Breast epithelium (tissue), 3 donors: ENCODE measurements around the gene GOSR1.
"Not testable (repeated sequence)": the region's sequence is repeated elsewhere in the genome, so short reads cannot be mapped to it uniquely, and the experiment has no call there.

Source experiments
- CTCF ChIP-seq, 3 donors: fragments of 450-650 bp; IDR thresholded peaks; one replicate each; pipeline ENCODE4 v1.5.1; 2016 to 2017; ENCODE audit warnings: antibody characterized with exemption in 3 of 3, mild to moderate bottlenecking in 3 of 3, moderate library complexity in 3 of 3
- POLR2AphosphoS5 ChIP-seq, 3 donors: sonication (generic); formaldehyde crosslinking; IDR thresholded peaks; one replicate each; pipeline ENCODE4 v1.6.1; 2017; ENCODE audit warnings: antibody characterized with exemption in 3 of 3

- TF ChIP-seq CTCF, POLR2AphosphoS5 (IDR thresholded peaks at IDR 0.05): not testable (repeated sequence)
Measured at GRCh38 chr17:30563905-30564390, 86.7 kb downstream of the GOSR1 start.
